ENCODE measurements around the gene LRP1B.
A peak's percentile ranks its signal among the peaks of the same experiment; 100 is the strongest.

LRP1B gene

GRCh38 chr2:141062031-141062430 lies 1068.8 kb downstream of the LRP1B start:
- DNase-seq: no peak

- peak; percentile 50 for DNase-seq
Observed at GRCh38 chr2:141058556-141058955, 1072.3 kb downstream of the LRP1B start.

DNA sequence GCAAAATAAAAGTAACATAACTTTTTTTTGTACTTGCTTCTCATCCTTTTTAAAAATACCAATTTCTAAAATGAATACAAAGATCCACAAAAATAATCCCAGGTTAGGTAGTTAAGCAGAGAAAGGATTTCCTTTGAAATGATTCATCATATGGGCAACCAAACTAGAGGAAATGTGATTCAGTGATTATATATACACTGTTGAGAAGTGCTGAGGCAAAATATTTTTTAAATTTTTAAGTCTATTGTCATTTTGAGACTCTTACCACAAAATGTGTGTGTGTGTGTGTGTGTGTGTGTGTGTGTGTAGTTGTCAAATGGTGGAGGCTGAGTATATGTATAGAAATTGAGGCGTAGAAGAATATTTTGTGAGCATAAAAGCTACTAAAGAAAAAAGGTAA lies 1075.3 kb downstream of the LRP1B start:
- DNase-seq: no peak

DNA sequence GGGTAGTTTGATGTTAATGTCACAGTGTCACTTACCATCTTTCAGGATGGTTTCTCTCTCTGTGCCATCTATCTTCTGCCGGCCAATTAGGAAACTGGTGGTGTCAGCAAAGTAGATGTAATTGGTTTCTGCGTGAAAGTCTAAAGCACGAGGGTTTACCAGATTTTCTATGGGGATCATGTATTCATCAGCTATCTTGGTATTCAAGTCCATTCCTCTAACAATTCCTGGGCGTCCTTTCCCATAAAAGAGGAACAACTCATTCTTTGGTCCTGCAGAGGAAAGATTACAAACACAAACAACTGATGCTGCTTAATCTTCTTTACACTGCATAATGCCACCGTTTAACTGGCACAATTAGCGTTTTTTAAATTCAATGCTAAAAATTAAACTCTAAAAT lies 1081.9 kb downstream of the LRP1B start:
- no peak for DNase-seq

GRCh38 chr2:141041281-141041680 lies 1089.5 kb downstream of the LRP1B start:
- DNase-seq: no peak

GRCh38 chr2:141038341-141038740 lies 1092.5 kb downstream of the LRP1B start:
- no peak for DNase-seq

- no peak for DNase-seq
Observed at GRCh38 chr2:141037361-141037760, 1093.5 kb downstream of the LRP1B start.

- DNase-seq: no peak
Observed at GRCh38 chr2:141035846-141036420, 1094.9 kb downstream of the LRP1B start.

GRCh38 chr2:141029428-141030078 lies 1101.3 kb downstream of the LRP1B start:
- no peak for DNase-seq

DNA sequence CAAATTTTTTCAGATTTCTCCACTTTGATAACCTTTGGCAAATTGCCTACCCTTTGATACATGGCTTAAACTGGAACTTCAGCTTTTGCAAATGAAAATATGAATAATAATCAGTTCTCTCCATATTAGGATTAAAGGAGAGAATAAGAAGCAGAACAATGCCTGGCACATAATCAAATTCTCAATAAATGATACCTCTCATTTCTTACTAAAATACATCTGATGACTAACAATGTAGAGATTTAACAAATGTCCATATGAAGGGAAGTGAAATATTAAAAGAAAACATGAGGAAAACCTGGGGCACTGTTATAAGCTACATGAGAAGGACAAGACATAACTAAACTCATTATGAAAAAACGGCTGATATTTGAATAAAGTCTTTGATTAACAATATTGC lies 1103.6 kb downstream of the LRP1B start:
- DNase-seq: no peak

DNA sequence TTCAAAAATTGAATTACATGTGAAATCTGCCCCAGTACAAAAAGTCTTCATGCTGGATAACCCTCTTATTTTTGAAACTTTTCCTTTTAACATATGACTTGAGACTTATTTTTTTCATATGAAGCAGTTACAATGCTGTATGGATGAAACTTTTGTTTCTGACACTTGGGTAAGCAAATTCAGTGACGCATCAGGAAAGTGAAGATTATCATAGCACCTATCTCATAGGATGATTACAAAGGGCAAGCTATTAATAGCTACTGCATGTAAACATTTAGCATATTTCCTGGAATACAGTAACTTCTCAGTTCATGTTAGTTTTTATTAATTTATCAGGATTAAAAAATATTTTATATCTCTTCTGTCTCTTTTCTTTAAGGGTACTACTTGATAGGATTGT lies 1109.2 kb downstream of the LRP1B start:
- no peak for DNase-seq

DNA sequence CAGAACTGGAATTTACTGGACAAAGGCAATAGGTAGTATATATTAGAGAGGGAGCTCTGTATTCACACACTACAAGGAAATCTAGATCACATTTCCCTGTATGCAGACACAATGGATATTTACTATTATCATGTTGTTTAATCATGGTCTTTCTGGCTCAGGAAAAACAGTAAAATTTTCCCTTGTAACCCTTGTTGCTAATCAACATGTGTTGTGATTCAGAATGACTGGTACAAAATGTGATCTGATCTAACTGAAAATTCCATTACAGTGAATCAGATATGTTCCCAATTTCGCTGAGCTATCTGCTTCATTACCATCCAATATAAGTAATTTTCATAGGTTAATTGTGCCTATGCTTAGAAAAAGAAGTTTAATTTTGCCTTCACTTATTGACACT lies 1109.7 kb downstream of the LRP1B start:
- no peak for DNase-seq

DNA sequence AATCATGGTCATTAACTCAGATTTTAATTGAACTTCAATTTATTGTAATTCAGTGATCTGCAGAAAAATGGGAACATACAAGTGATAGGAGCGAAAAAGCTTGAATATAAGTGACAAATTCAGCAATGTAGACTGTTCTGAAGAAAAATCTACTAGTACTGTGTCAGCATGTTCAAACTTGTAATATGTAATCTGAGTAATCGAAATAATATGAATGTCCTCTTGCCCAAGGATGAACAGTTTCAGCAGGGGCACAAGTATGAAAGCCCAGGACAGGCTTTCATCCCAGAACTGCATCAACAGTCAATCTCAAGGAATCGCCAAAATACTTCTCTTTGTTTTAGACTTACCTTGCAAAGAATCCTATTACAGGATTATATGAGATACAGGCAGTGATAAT lies 1110.5 kb downstream of the LRP1B start:
- no peak for DNase-seq

- no peak for DNase-seq
Observed at GRCh38 chr2:141015341-141016047, 1115.3 kb downstream of the LRP1B start.

DNA sequence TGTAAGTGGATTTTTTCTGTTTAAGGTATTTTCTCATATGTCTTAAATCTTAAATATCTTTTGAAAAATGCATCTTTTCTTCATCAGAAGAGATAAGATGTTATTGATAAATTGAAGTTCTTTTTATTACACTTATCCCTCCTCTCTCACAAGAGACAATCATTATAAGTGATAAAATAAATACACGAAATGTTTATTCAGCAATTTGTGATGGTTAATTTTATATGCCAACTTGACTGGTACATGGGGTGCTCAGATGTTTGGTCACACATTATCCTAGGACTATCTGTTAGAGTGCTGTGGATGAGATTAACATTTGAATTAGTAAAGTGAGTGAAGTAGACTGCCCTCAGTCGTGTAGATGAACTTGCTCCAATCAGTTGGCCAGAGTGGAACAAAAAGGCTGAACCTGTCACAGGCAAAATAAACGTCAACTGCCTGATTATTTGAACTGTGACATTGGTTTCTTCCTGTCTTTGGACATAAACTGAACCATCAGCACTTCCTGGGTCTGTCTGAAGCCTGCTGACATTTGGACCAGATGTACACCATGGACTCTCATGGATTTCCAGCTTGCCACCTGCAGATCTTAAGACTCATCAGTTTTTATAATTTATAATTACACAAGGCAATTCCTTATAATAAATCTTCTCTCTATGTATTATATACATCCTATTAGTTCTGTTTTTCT lies 1126.7 kb downstream of the LRP1B start:
- DNase-seq: no peak

DNA sequence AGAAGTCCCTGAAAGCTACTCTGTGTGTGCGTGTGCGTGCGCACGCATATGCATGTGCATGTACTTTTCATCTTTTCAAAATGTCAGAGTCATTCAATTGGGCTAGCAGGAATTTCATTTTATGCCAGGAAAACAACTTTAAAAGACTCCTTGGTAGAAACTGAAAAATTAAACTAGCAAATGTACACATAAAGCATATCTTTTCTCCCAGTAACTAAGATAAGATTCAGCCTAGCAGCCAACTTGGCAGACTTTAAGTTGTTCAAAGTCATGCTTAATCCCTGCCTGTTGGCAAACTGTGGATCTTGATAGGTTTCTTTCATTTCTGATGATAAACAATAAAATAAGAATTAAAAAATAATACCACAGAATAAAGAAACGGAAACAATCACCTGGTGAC lies 1129.1 kb downstream of the LRP1B start:
- no peak for DNase-seq

DNA sequence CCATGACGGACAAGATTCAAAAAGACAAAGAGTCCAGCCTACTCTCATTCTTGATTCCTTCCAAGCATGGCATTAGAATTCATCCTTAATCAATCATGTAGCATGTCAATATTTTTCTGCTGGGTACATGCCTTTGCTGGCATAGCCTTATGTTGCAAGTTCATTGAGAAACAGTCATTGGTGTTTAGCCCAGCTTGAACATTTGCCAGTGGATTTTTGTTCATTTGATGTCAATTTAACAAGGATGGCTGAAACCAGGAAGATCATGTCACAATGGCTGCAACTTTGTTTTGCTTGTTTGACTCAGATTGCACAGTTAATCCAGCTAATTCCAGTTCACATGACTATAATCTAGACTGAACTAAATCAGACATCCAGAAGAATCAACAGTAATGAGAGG lies 1132.2 kb downstream of the LRP1B start:
- DNase-seq: no peak

DNA sequence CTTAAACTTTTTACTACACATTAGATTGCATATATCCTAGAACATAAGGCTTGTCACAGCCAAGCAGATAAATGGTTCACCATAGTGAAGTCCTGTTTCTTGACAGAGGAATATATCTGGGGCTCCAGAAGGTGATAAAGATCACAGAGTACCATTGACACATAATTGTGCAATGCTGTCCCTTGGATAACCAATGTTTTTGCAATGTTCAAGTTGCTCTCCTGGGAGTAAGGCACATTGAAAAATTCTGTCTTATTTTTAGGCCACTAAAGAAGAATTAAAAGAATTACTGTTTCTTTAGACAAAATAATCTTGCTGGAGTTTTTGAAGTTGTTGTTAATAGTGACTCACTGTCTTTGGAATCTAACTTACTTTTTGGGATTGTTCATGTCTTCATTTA lies 1132.8 kb downstream of the LRP1B start:
- DNase-seq: no peak

GRCh38 chr2:140994856-140995255 lies 1136.0 kb downstream of the LRP1B start:
- DNase-seq: no peak

- DNase-seq: no peak
Observed at GRCh38 chr2:140990416-140990815, 1140.4 kb downstream of the LRP1B start.

- DNase-seq: no peak
Observed at GRCh38 chr2:140988597-140988996, 1142.2 kb downstream of the LRP1B start.

DNA sequence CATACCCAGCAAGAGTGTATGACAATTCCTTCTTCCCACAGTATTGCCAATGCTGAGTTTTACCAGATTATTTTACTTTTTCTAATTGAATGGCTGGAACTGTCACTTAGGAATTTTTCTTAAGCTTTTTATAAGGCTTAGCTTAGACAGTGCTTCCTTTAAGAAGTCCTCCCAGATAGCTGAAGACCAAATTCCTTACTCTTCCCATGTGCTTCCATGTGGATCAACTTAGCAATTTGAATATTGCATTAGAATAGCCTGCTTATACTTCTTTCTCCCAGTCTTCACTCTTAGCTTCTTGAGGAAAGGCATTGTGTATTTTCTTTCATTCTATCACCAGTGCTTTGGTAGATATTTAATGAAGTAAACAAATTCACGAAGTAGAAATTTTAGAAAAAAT lies 1144.4 kb downstream of the LRP1B start:
- DNase-seq: no peak

GRCh38 chr2:140975237-140975636 lies 1155.6 kb downstream of the LRP1B start:
- no peak for DNase-seq

DNA sequence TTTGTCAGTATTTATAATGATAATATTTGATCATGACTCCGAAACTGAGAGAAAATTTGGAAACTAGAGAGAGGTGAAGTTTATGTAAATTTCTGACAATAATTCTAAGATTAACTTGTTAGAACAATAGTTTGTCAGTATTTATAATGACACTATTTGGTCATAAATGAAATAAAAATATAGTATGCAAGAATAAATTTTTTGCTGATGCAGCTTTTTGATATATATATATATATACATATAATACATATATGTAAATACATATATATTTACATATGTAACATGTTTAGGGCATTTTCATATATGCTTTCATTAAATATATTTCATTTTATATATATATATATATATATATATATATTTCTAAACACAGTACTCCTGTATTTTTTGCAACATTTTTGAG lies 1158.1 kb downstream of the LRP1B start:
- DNase-seq: no peak

Data from NCI-H1436 (cell line).